HG02870 (cell line): ENCODE data around the gene CLDN5.

ENCODE experiments used
- ATAC-seq: cut with Tn5 transposase; IDR thresholded peaks from one replicate; pipeline ENCODE4 v1.9.1; 2021; ENCODE audit warnings: mild to moderate bottlenecking, moderate library complexity; ENCODE audit not compliant: unreplicated experiment

The CLDN5 gene

GRCh38 chr22:19524170-19525115, at the start of gene CLDN5:
TSS of gene CLDN5 (minus strand) at chr22:19524410. CDS start at chr22:19524255, 155 bp downstream.
- no peak for ATAC-seq

GRCh38 chr22:19571995-19572394, 47.8 kb upstream of the CLDN5 start:
- no peak for ATAC-seq

- ATAC-seq, result no peak
Measured at GRCh38 chr22:19571207-19571795, 47.1 kb upstream of the CLDN5 start.

- ATAC-seq, result no peak
Measured at GRCh38 chr22:19569976-19570375, 45.8 kb upstream of the CLDN5 start.

GRCh38 chr22:19569276-19569640, 45.0 kb upstream of the CLDN5 start:
- no peak for ATAC-seq

- no peak for ATAC-seq
Measured at GRCh38 chr22:19568337-19569275, 44.4 kb upstream of the CLDN5 start.

GRCh38 chr22:19567157-19568009, 43.2 kb upstream of the CLDN5 start:
- ATAC-seq, result no peak

- ATAC-seq, result no peak
Measured at GRCh38 chr22:19566279-19567156, 42.3 kb upstream of the CLDN5 start.

- no peak for ATAC-seq
Measured at GRCh38 chr22:19565382-19566278, 41.4 kb upstream of the CLDN5 start.

- ATAC-seq, result no peak
Measured at GRCh38 chr22:19559956-19560355, 35.7 kb upstream of the CLDN5 start.

- ATAC-seq, result no peak
Measured at GRCh38 chr22:19559324-19559811, 35.2 kb upstream of the CLDN5 start.

GRCh38 chr22:19556963-19557545, 32.8 kb upstream of the CLDN5 start:
- no peak for ATAC-seq

GRCh38 chr22:19555651-19556050, 31.4 kb upstream of the CLDN5 start:
- ATAC-seq, result no peak

- no peak for ATAC-seq
Measured at GRCh38 chr22:19554834-19555404, 30.7 kb upstream of the CLDN5 start.

GRCh38 chr22:19553201-19553600, 29.0 kb upstream of the CLDN5 start:
- ATAC-seq, result no peak

- no peak for ATAC-seq
Measured at GRCh38 chr22:19550382-19550781, 26.2 kb upstream of the CLDN5 start.

- ATAC-seq, result no peak
Measured at GRCh38 chr22:19549428-19549827, 25.2 kb upstream of the CLDN5 start.
